Smooth muscle cell (in vitro differentiated cells): Measurements from ENCODE around the gene KHDC1L. TPM values are rescaled to one million over a fixed set of nuclear protein-coding genes. Genes with fewer than 3 reads are reported as not detected.

Experiments
- DNase-seq: peaks from one replicate; lab custom pipeline; 2025; ENCODE audit not compliant: unreplicated experiment; lab: John Stamatoyannopoulos, UW
- H2AFZ ChIP-seq: fragments of 200-600 bp; sonication (generic); 2 replicates; pipeline ENCODE4 v1.6.0; 2016; ENCODE audit warnings: antibody characterized with exemption, low read depth, mild to moderate bottlenecking
- H3F3A ChIP-seq: fragments of 200-600 bp; sonication (generic); 2 replicates; pipeline ENCODE4 v1.6.0; 2017; ENCODE audit warnings: antibody characterized with exemption, low read depth
- H3K27ac ChIP-seq: fragments of 200-600 bp; sonication (generic); 2 replicates; pipeline ENCODE4 v1.5.1; 2016; ENCODE audit warnings: low read depth, mild to moderate bottlenecking
- H3K27me3 ChIP-seq: fragments of 200-600 bp; sonication (generic); 2 replicates; pipeline ENCODE4 v1.6.1; 2016; ENCODE audit warnings: low read depth, mild to moderate bottlenecking
- H3K36me3 ChIP-seq: fragments of 200-600 bp; sonication (generic); 2 replicates; pipeline ENCODE4 v1.5.1; 2016; ENCODE audit warnings: low read depth
- H3K4me1 ChIP-seq: fragments of 200-600 bp; sonication (generic); 2 replicates; pipeline ENCODE4 v1.5.1; 2016; ENCODE audit warnings: low read depth
- H3K4me2 ChIP-seq: fragments of 200-600 bp; sonication (generic); 2 replicates; pipeline ENCODE4 v1.6.0; 2016; ENCODE audit warnings: mild to moderate bottlenecking
- H3K4me3 ChIP-seq: fragments of 200-600 bp; sonication (generic); 2 replicates; pipeline ENCODE4 v1.5.1; 2016; ENCODE audit warnings: mild to moderate bottlenecking
- H3K79me2 ChIP-seq: fragments of 200-600 bp; sonication (generic); 2 replicates; pipeline ENCODE4 v1.6.0; 2016; ENCODE audit warnings: low read depth, mild to moderate bottlenecking
- H3K9ac ChIP-seq: fragments of 200-600 bp; sonication (generic); 2 replicates; pipeline ENCODE4 v1.6.0; 2016; ENCODE audit warnings: low read depth
- H3K9me3 ChIP-seq: fragments of 200-600 bp; sonication (generic); replicated peaks from 2 replicates; pipeline ENCODE4 v1.5.1; 2016; ENCODE audit warnings: low read depth
- H4K20me1 ChIP-seq: fragments of 200-600 bp; sonication (generic); 2 replicates; pipeline ENCODE4 v1.6.0; 2016; ENCODE audit warnings: low read depth
- WGBS: methylation state at CpG from one replicate; pipeline ENCODE4 v1.1.7; 2016; ENCODE audit warnings: low lambda C conversion rate; 5-methylcytosine and 5-hydroxymethylcytosine counted together
- polyA plus RNA-seq: library from polyadenylated mRNA; unstranded; fragments of >200 nt; fragmentation: Nextera tagmentation; extraction: Ambion mirVana; gene quantifications from 2 replicates; pipeline ENCODE4 v1.2.1, GENCODE V29; 2016
- total RNA-seq: library from RNA; depleted of rRNA; stranded (reverse); fragments of >200 nt; gene quantifications from 2 replicates; pipeline ENCODE4 v1.2.3, GENCODE V29; 2014
- TF ChIP-seq, protein P1 (sequence below): fragments of 200-600 bp; sonication (generic); IDR thresholded peaks from 2 replicates; pipeline ENCODE4 v1.5.1; 2017; ENCODE audit warnings: borderline replicate concordance, mild to moderate bottlenecking, antibody characterized with exemption; ENCODE audit not compliant: insufficient read depth, poor library complexity, severe bottlenecking

The KHDC1L gene
- total and polyA plus RNA-seq, 2 experiments from 2014 or later = not detected

GRCh38 chr6:73207221-73207837 is 18.0 kb downstream of the KHDC1L start:
- no peaks in the 10 kb centered on the region for H3F3A ChIP-seq
- no peaks in the 10 kb centered on the region for H4K20me1 ChIP-seq
- DNase-seq = no peak
- no peaks in the 10 kb centered on the region for H3K27me3 ChIP-seq
- no peak overlapping the region for H3K4me2 ChIP-seq
- TF ChIP-seq, protein P1, sequence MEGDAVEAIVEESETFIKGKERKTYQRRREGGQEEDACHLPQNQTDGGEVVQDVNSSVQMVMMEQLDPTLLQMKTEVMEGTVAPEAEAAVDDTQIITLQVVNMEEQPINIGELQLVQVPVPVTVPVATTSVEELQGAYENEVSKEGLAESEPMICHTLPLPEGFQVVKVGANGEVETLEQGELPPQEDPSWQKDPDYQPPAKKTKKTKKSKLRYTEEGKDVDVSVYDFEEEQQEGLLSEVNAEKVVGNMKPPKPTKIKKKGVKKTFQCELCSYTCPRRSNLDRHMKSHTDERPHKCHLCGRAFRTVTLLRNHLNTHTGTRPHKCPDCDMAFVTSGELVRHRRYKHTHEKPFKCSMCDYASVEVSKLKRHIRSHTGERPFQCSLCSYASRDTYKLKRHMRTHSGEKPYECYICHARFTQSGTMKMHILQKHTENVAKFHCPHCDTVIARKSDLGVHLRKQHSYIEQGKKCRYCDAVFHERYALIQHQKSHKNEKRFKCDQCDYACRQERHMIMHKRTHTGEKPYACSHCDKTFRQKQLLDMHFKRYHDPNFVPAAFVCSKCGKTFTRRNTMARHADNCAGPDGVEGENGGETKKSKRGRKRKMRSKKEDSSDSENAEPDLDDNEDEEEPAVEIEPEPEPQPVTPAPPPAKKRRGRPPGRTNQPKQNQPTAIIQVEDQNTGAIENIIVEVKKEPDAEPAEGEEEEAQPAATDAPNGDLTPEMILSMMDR = no peak
- no peak overlapping the region for H3K4me3 ChIP-seq
- H2AFZ ChIP-seq = no peak overlapping the region
- no peaks in the 10 kb centered on the region for H3K36me3 ChIP-seq
- H3K4me1 ChIP-seq = no peaks in the 10 kb centered on the region
- no peaks in the 10 kb centered on the region for H3K9me3 ChIP-seq
- H3K9ac ChIP-seq = no peak overlapping the region
- WGBS = 88% methylated on average over 3 of the region's 3 CpGs
- no peaks in the 10 kb centered on the region for H3K79me2 ChIP-seq
- no peak overlapping the region for H3K27ac ChIP-seq

DNA sequence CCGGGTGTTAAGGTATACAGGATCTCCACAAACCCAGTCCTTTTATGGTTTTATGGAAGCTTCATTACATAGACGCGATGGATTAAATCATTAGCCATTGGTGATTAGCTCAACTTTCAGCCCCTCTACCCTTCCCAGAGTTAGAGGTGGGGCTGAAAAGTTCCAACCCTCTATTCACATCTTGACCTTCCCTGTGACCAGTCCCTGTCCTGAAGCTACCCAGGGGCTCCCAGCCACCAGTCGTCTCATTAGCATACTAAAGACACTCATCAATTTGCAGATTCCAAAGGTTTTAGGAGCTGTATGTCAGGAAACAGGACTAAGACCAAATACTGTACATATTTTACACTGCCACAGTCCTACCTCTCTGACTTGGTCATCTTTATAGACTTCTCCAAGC is 21.0 kb downstream of the KHDC1L start:
- H3K4me3 ChIP-seq = no peak overlapping the region
- DNase-seq = no peak
- H3K79me2 ChIP-seq = no peaks in the 10 kb centered on the region
- TF ChIP-seq, protein P1 = no peak
- H3K9me3 ChIP-seq = no peaks in the 10 kb centered on the region
- H2AFZ ChIP-seq = no peak overlapping the region
- no peak overlapping the region for H3K4me2 ChIP-seq
- H3K36me3 ChIP-seq = no peaks in the 10 kb centered on the region
- no peak overlapping the region for H3K9ac ChIP-seq
- no peaks in the 10 kb centered on the region for H4K20me1 ChIP-seq
- H3F3A ChIP-seq = no peaks in the 10 kb centered on the region
- H3K27ac ChIP-seq = no peak overlapping the region
- 83% methylated on average over 4 of the region's 4 CpGs for WGBS
- H3K27me3 ChIP-seq = no peaks in the 10 kb centered on the region
- no peaks in the 10 kb centered on the region for H3K4me1 ChIP-seq

- DNase-seq = no peak
These were observed 22.2 kb downstream of the KHDC1L start for GRCh38 chr6:73203098-73203497.

More at GRCh38 chr6:73203098-73203497, 22.2 kb downstream of the KHDC1L start:
- Histone ChIP-seq H2AFZ (no peak overlapping the region), H3K4me3 (no peak overlapping the region), H3K4me2 (no peak overlapping the region), H4K20me1 (no peaks in the 10 kb centered on the region), H3K79me2 (no peaks in the 10 kb centered on the region), H3K4me1 (no peaks in the 10 kb centered on the region), H3F3A (no peaks in the 10 kb centered on the region), H3K9ac (no peak overlapping the region), H3K27ac (no peak overlapping the region), H3K27me3 (no peaks in the 10 kb centered on the region), H3K9me3 (no peaks in the 10 kb centered on the region), H3K36me3 (no peaks in the 10 kb centered on the region)
- TF ChIP-seq, protein P1 = no peak
- 61% methylated on average over 1 of the region's 1 CpG for WGBS
